ENCODE measurements around the gene RNF32. TPM values are rescaled to one million over a fixed set of nuclear protein-coding genes. Genes with fewer than 3 reads are reported as not detected.

Gene RNF32
- total RNA-seq, 1 experiment from 2014 or later = 0.61 TPM

DNA sequence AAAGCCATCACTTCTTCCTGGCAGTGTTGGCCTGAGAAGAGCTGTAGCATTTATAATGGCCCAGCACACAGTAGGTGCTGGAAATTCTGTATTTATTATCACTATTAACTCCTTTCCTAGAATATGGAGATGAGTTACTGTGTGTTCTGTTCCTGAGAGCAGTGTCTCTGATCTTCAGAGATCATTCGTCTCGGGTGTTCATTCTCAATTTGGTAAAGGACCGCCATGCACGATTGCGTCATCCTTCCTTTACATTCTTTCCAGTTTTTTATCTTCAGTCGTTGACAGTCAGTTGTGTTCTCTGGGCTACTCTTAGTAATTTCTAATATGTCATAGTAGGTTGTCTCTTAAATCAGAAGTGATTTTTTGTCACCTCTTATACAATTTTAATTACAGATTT is 18.6 kb downstream of the RNF32 start:
- H3K9me3 Mint-ChIP-seq = no peaks in the 10 kb centered on the region
- ATAC-seq (no peak), DNase-seq (ENCODE audit: low spot score) (no peak)
- no peaks in the 10 kb centered on the region for H3K27me3 Mint-ChIP-seq (ENCODE audit: low read depth)
- ChIA-PET POLR2A (no interaction called here), CTCF (interaction anchor here (0.5 to 2.1 kb wide), 2 partner anchors 9 to 33 kb away, joined by 6 to 8 read pairs; no protein-coding TSS in a partner anchor)
- no peak overlapping the region for H3K27ac Mint-ChIP-seq
- H3K36me3 Mint-ChIP-seq = no peaks in the 10 kb centered on the region
- peaks cover 8% of the 10 kb centered on the region for H3K4me1 Mint-ChIP-seq
- H3K4me3 Mint-ChIP-seq = no peak overlapping the region
- TF ChIP-seq MYBL2 (CRISPR knock-in tag; IDR thresholded peaks at IDR 0.05) (no peak), FOXP1 (CRISPR knock-in tag; IDR thresholded peaks at IDR 0.05; ENCODE audit: borderline replicate concordance) (no peak), EMX1 (CRISPR knock-in tag; IDR thresholded peaks at IDR 0.05) (no peak), ZNF671 (CRISPR knock-in tag; IDR thresholded peaks at IDR 0.05) (no peak), ZNF219 (CRISPR knock-in tag; IDR thresholded peaks at IDR 0.05; ENCODE audit: borderline replicate concordance) (no peak)
- TF ChIP-seq, protein P1, sequence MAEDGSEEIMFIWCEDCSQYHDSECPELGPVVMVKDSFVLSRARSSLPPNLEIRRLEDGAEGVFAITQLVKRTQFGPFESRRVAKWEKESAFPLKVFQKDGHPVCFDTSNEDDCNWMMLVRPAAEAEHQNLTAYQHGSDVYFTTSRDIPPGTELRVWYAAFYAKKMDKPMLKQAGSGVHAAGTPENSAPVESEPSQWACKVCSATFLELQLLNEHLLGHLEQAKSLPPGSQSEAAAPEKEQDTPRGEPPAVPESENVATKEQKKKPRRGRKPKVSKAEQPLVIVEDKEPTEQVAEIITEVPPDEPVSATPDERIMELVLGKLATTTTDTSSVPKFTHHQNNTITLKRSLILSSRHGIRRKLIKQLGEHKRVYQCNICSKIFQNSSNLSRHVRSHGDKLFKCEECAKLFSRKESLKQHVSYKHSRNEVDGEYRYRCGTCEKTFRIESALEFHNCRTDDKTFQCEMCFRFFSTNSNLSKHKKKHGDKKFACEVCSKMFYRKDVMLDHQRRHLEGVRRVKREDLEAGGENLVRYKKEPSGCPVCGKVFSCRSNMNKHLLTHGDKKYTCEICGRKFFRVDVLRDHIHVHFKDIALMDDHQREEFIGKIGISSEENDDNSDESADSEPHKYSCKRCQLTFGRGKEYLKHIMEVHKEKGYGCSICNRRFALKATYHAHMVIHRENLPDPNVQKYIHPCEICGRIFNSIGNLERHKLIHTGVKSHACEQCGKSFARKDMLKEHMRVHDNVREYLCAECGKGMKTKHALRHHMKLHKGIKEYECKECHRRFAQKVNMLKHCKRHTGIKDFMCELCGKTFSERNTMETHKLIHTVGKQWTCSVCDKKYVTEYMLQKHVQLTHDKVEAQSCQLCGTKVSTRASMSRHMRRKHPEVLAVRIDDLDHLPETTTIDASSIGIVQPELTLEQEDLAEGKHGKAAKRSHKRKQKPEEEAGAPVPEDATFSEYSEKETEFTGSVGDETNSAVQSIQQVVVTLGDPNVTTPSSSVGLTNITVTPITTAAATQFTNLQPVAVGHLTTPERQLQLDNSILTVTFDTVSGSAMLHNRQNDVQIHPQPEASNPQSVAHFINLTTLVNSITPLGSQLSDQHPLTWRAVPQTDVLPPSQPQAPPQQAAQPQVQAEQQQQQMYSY (CRISPR knock-in tag; IDR thresholded peaks at IDR 0.05) = no peak
- TF ChIP-seq, protein P2, sequence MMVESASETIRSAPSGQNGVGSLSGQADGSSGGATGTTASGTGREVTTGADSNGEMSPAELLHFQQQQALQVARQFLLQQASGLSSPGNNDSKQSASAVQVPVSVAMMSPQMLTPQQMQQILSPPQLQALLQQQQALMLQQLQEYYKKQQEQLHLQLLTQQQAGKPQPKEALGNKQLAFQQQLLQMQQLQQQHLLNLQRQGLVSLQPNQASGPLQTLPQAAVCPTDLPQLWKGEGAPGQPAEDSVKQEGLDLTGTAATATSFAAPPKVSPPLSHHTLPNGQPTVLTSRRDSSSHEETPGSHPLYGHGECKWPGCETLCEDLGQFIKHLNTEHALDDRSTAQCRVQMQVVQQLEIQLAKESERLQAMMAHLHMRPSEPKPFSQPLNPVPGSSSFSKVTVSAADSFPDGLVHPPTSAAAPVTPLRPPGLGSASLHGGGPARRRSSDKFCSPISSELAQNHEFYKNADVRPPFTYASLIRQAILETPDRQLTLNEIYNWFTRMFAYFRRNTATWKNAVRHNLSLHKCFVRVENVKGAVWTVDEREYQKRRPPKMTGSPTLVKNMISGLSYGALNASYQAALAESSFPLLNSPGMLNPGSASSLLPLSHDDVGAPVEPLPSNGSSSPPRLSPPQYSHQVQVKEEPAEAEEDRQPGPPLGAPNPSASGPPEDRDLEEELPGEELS (CRISPR knock-in tag; IDR thresholded peaks at IDR 0.05) = no peak
- TF ChIP-seq, protein P3, sequence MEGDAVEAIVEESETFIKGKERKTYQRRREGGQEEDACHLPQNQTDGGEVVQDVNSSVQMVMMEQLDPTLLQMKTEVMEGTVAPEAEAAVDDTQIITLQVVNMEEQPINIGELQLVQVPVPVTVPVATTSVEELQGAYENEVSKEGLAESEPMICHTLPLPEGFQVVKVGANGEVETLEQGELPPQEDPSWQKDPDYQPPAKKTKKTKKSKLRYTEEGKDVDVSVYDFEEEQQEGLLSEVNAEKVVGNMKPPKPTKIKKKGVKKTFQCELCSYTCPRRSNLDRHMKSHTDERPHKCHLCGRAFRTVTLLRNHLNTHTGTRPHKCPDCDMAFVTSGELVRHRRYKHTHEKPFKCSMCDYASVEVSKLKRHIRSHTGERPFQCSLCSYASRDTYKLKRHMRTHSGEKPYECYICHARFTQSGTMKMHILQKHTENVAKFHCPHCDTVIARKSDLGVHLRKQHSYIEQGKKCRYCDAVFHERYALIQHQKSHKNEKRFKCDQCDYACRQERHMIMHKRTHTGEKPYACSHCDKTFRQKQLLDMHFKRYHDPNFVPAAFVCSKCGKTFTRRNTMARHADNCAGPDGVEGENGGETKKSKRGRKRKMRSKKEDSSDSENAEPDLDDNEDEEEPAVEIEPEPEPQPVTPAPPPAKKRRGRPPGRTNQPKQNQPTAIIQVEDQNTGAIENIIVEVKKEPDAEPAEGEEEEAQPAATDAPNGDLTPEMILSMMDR (IDR thresholded peaks at IDR 0.05) = no peak
- TF ChIP-seq, protein P4, sequence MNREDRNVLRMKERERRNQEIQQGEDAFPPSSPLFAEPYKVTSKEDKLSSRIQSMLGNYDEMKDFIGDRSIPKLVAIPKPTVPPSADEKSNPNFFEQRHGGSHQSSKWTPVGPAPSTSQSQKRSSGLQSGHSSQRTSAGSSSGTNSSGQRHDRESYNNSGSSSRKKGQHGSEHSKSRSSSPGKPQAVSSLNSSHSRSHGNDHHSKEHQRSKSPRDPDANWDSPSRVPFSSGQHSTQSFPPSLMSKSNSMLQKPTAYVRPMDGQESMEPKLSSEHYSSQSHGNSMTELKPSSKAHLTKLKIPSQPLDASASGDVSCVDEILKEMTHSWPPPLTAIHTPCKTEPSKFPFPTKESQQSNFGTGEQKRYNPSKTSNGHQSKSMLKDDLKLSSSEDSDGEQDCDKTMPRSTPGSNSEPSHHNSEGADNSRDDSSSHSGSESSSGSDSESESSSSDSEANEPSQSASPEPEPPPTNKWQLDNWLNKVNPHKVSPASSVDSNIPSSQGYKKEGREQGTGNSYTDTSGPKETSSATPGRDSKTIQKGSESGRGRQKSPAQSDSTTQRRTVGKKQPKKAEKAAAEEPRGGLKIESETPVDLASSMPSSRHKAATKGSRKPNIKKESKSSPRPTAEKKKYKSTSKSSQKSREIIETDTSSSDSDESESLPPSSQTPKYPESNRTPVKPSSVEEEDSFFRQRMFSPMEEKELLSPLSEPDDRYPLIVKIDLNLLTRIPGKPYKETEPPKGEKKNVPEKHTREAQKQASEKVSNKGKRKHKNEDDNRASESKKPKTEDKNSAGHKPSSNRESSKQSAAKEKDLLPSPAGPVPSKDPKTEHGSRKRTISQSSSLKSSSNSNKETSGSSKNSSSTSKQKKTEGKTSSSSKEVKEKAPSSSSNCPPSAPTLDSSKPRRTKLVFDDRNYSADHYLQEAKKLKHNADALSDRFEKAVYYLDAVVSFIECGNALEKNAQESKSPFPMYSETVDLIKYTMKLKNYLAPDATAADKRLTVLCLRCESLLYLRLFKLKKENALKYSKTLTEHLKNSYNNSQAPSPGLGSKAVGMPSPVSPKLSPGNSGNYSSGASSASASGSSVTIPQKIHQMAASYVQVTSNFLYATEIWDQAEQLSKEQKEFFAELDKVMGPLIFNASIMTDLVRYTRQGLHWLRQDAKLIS (CRISPR knock-in tag; IDR thresholded peaks at IDR 0.05; ENCODE audit: borderline replicate concordance) = no peak
- TF ChIP-seq, protein P5, sequence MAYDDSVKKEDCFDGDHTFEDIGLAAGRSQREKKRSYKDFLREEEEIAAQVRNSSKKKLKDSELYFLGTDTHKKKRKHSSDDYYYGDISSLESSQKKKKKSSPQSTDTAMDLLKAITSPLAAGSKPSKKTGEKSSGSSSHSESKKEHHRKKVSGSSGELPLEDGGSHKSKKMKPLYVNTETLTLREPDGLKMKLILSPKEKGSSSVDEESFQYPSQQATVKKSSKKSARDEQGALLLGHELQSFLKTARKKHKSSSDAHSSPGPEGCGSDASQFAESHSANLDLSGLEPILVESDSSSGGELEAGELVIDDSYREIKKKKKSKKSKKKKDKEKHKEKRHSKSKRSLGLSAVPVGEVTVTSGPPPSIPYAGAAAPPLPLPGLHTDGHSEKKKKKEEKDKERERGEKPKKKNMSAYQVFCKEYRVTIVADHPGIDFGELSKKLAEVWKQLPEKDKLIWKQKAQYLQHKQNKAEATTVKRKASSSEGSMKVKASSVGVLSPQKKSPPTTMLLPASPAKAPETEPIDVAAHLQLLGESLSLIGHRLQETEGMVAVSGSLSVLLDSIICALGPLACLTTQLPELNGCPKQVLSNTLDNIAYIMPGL (CRISPR knock-in tag; IDR thresholded peaks at IDR 0.05) = no peak
- TF ChIP-seq, protein P6, sequence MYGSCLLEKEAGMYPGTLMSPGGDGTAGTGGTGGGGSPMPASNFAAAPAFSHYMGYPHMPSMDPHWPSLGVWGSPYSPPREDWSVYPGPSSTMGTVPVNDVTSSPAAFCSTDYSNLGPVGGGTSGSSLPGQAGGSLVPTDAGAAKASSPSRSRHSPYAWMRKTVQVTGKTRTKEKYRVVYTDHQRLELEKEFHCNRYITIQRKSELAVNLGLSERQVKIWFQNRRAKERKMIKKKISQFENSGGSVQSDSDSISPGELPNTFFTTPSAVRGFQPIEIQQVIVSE (CRISPR knock-in tag; IDR thresholded peaks at IDR 0.05; ENCODE audit: borderline replicate concordance) = no peak
- TF ChIP-seq, protein P7, sequence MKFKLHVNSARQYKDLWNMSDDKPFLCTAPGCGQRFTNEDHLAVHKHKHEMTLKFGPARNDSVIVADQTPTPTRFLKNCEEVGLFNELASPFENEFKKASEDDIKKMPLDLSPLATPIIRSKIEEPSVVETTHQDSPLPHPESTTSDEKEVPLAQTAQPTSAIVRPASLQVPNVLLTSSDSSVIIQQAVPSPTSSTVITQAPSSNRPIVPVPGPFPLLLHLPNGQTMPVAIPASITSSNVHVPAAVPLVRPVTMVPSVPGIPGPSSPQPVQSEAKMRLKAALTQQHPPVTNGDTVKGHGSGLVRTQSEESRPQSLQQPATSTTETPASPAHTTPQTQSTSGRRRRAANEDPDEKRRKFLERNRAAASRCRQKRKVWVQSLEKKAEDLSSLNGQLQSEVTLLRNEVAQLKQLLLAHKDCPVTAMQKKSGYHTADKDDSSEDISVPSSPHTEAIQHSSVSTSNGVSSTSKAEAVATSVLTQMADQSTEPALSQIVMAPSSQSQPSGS (CRISPR knock-in tag; IDR thresholded peaks at IDR 0.05; ENCODE audit: borderline replicate concordance, low read depth) = no peak
- TF ChIP-seq, protein P8, sequence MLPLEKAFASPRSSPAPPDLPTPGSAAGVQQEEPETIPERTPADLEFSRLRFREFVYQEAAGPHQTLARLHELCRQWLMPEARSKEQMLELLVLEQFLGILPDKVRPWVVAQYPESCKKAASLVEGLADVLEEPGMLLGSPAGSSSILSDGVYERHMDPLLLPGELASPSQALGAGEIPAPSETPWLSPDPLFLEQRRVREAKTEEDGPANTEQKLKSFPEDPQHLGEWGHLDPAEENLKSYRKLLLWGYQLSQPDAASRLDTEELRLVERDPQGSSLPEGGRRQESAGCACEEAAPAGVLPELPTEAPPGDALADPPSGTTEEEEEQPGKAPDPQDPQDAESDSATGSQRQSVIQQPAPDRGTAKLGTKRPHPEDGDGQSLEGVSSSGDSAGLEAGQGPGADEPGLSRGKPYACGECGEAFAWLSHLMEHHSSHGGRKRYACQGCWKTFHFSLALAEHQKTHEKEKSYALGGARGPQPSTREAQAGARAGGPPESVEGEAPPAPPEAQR (CRISPR knock-in tag; IDR thresholded peaks at IDR 0.05) = no peak
- TF ChIP-seq, protein P9, sequence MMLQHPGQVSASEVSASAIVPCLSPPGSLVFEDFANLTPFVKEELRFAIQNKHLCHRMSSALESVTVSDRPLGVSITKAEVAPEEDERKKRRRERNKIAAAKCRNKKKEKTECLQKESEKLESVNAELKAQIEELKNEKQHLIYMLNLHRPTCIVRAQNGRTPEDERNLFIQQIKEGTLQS (CRISPR knock-in tag; conservative IDR thresholded peaks at IDR 0.05) = no peak

Data from WTC11 (cell line).